ENCODE measurements around the gene PTPN1. TPM values are rescaled to one million over a fixed set of nuclear protein-coding genes. Genes with fewer than 3 reads are reported as not detected.

Gene PTPN1
- total and polyA plus RNA-seq, 2 of the 4 experiments (the other 2 are of a cell fraction), result 31.7 to 37.4 TPM

DNA sequence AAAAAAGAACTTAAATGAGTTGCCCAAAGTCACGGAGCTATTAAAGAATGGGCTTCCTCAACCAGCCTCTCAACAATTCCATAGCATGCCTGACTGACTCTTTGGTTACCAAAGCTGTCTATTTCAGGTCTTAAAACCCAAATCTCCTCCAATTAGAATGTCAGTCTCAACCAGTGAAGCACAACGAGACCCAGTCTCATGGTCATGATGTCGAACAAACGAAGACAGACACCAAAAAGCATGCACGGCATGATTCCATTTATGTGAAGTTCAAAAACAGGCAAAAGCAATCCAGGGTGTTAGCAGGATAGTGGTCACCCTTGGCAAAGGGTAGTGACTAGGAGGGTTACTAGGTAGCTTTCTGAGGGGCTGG lies 16.3 kb upstream of the PTPN1 start:
- TF ChIP-seq POLR2A (IDR thresholded peaks at IDR 0.05; ENCODE audit: low read depth, low read length) (no peak), MAFK (IDR thresholded peaks at IDR 0.05; ENCODE audit: low read depth, low read length) (no peak), RFX5 (IDR thresholded peaks at IDR 0.05; ENCODE audit: low read depth, low read length) (no peak), CEBPB (IDR thresholded peaks at IDR 0.05; ENCODE audit: low read depth, low read length) (no peak), FOS (IDR thresholded peaks at IDR 0.05; ENCODE audit: low read depth, low read length) (no peak), BHLHE40 (IDR thresholded peaks at IDR 0.05; ENCODE audit: low read depth, low read length) (no peak), SMC3 (IDR thresholded peaks at IDR 0.05; ENCODE audit: low read depth, low read length) (no peak), CHD1 (IDR thresholded peaks at IDR 0.05; ENCODE audit: low read depth, low read length) (no peak), RCOR1 (IDR thresholded peaks at IDR 0.05; ENCODE audit: insufficient replicate concordance, low read length) (no peak), RAD21 (IDR thresholded peaks at IDR 0.05; ENCODE audit: low read length) (no peak), MXI1 (IDR thresholded peaks at IDR 0.05; ENCODE audit: borderline replicate concordance, low read depth, low read length) (no peak)
- TF ChIP-seq, protein P1, sequence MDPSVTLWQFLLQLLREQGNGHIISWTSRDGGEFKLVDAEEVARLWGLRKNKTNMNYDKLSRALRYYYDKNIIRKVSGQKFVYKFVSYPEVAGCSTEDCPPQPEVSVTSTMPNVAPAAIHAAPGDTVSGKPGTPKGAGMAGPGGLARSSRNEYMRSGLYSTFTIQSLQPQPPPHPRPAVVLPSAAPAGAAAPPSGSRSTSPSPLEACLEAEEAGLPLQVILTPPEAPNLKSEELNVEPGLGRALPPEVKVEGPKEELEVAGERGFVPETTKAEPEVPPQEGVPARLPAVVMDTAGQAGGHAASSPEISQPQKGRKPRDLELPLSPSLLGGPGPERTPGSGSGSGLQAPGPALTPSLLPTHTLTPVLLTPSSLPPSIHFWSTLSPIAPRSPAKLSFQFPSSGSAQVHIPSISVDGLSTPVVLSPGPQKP (IDR thresholded peaks at IDR 0.05; ENCODE audit: borderline replicate concordance, low read depth, low read length), result no peak
- TF ChIP-seq, protein P2, sequence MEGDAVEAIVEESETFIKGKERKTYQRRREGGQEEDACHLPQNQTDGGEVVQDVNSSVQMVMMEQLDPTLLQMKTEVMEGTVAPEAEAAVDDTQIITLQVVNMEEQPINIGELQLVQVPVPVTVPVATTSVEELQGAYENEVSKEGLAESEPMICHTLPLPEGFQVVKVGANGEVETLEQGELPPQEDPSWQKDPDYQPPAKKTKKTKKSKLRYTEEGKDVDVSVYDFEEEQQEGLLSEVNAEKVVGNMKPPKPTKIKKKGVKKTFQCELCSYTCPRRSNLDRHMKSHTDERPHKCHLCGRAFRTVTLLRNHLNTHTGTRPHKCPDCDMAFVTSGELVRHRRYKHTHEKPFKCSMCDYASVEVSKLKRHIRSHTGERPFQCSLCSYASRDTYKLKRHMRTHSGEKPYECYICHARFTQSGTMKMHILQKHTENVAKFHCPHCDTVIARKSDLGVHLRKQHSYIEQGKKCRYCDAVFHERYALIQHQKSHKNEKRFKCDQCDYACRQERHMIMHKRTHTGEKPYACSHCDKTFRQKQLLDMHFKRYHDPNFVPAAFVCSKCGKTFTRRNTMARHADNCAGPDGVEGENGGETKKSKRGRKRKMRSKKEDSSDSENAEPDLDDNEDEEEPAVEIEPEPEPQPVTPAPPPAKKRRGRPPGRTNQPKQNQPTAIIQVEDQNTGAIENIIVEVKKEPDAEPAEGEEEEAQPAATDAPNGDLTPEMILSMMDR (conservative IDR thresholded peaks at IDR 0.05; ENCODE audit: low read depth, low read length), result no peak
- Histone ChIP-seq H3K9me1 (ENCODE audit: insufficient read depth, low read length) (peaks cover 6% of the 10 kb centered on the region; the same call in 1 of the 2 replicates), H3K14ac (replicated peaks; ENCODE audit: low read depth, low read length) (no peak overlapping the region), H3K23ac (ENCODE audit: low read depth, low read length) (no peak overlapping the region), H2AK5ac (ENCODE audit: low read depth, low read length) (no peak overlapping the region), H4K5ac (ENCODE audit: low read depth, low read length) (no peak overlapping the region), H2BK5ac (ENCODE audit: low read depth, low read length, poor library complexity, severe bottlenecking) (no peak overlapping the region), H2AK9ac (replicated peaks; ENCODE audit: low read depth, low read length, poor library complexity) (no peak overlapping the region), H3K4me3 (ENCODE audit: insufficient read depth, low read depth, low read length) (no peak overlapping the region), H2BK120ac (ENCODE audit: low read depth, low read length) (no peak overlapping the region), H3K9ac (ENCODE audit: low read depth, low read length) (no peak overlapping the region), H4K8ac (ENCODE audit: low read depth in 2 of 2, low read length in 2 of 2) (no peak overlapping the region), H3K27ac (ENCODE audit: insufficient read depth, low read length) (no peak overlapping the region), H4K91ac (ENCODE audit: insufficient read depth, low read depth, low read length) (no peak overlapping the region), H3K56ac (ENCODE audit: extremely low read depth, insufficient read depth, low read length) (no peak overlapping the region), H3K27me3 (ENCODE audit: control insufficient read depth, insufficient read depth, low read length) (no peaks in the 10 kb centered on the region), H2BK15ac (ENCODE audit: low read depth, low read length) (no peak overlapping the region), H3K18ac (ENCODE audit: low read depth, low read length) (no peak overlapping the region), H2BK20ac (ENCODE audit: low read depth, low read length) (no peak overlapping the region; the same call in 1 of the 2 replicates), H4K20me1 (ENCODE audit: insufficient read depth, low read length) (no peaks in the 10 kb centered on the region), H3K4me2 (ENCODE audit: low read depth, low read length) (no peak overlapping the region), H3K4ac (ENCODE audit: low read depth, low read length) (no peak overlapping the region), H3K9me3 (ENCODE audit: control insufficient read depth, insufficient read depth, low read length) (no peaks in the 10 kb centered on the region), H3K36me3 (ENCODE audit: control insufficient read depth, insufficient read depth, low read length) (no peaks in the 10 kb centered on the region), H3K4me1 (ENCODE audit: control insufficient read depth, insufficient read depth, low read length) (peaks cover 7% of the 10 kb centered on the region; the same call in 1 of the 2 replicates), H3K79me1 (ENCODE audit: low read depth in 1 of 2, low read length in 2 of 2) (0 out of 4 replicates have a peak, but pooled peaks cover 0 to 4% of the 10 kb centered on the region in 2 experiments), H2AFZ (replicated peaks; ENCODE audit: low read length, poor library complexity) (no peak overlapping the region)
- WGBS, 2 experiments (ENCODE audit: extremely low coverage in 2 of 2, insufficient read length in 1 of 2), result no CpG with 5 or more reads among the region's 5 CpGs
- POLR2A ChIA-PET (ENCODE audit: unreplicated experiment), result no interaction called here
- dilution Hi-C loops (cut with HindIII; ENCODE audit: low sequenced_read_pairs, unreplicated experiment), result no loop called here
- no TSS peak for BruUV-seq (replicated peaks)
- in situ Hi-C loops (cut with MboI; ENCODE audit: low sequenced_read_pairs), result no loop called here
- intact Hi-C loops (cut with micrococcal nuclease), result no loop called here
- CTCF ChIA-PET, result no interaction called here
- ATAC-seq (ENCODE audit: low read depth) (no peak), DNase-seq (no peak)
